Gastrocnemius medialis (tissue), 4 donors: Measurements from ENCODE around the gene CD151.

Source experiments
- CTCF ChIP-seq, 5 experiments: fragments of 450-650 bp in 3 of 5; fragments of 200-600 bp in 2 of 5; sonication (generic) in 2 of 5; IDR thresholded peaks in 4 of 5; conservative IDR thresholded peaks in 1 of 5; 1 replicate in 4 of 5; 2 replicates in 1 of 5; pipeline ENCODE4 v1.5.1; 2016 to 2019; ENCODE audit warnings: antibody characterized with exemption in 5 of 5, mild to moderate bottlenecking in 3 of 5, moderate library complexity in 3 of 5
- POLR2A ChIP-seq, 2 donors: fragments of 450-650 bp; IDR thresholded peaks; one replicate each; pipeline ENCODE4 v1.6.1; 2017; ENCODE audit warnings: antibody characterized with exemption in 2 of 2, mild to moderate bottlenecking in 2 of 2, moderate library complexity in 2 of 2

- TF ChIP-seq CTCF (IDR thresholded peaks at IDR 0.05 in 4 of 5, conservative IDR thresholded peaks at IDR 0.05 in 1 of 5): no peak
- TF ChIP-seq POLR2A (IDR thresholded peaks at IDR 0.05): no peak
Measured at GRCh38 chr11:791658-792534, 40.9 kb upstream of the CD151 start.
